NCI-H2196 (cell line): ENCODE results near the gene TOX4.
"Not testable (repeated sequence)": the region's sequence is repeated elsewhere in the genome, so short reads cannot be mapped to it uniquely, and the experiment has no call there.

ENCODE experiments used
- DNase-seq: peaks from one replicate; lab custom pipeline; 2025; ENCODE audit not compliant: unreplicated experiment; lab: John Stamatoyannopoulos, UW

Gene TOX4

GRCh38 chr14:21476925-21477681, at the start of gene TOX4, which contains the start of gene RAB2B:
Gene TOX4 (plus strand): TSS chr14:21477195. CDS start chr14:21477279, 84 bp downstream.
Gene RAB2B (minus strand): TSS chr14:21476959. CDS start chr14:21476872, 87 bp downstream.
- DNase-seq: peak; percentile 95

GRCh38 chr14:21428930-21429329, 48.1 kb upstream of the TOX4 start:
- DNase-seq: peak; percentile 87

- DNase-seq: no peak
These were observed 45.9 kb upstream of the TOX4 start for GRCh38 chr14:21431126-21431525.

GRCh38 chr14:21436567-21437062, 40.4 kb upstream of the TOX4 start:
- DNase-seq: no peak

GRCh38 chr14:21437063-21437901, 39.7 kb upstream of the TOX4 start:
- DNase-seq: peak; percentile 99

GRCh38 chr14:21440859-21441258, 36.1 kb upstream of the TOX4 start:
- no peak for DNase-seq

- DNase-seq: not testable (repeated sequence)
These were observed 34.3 kb upstream of the TOX4 start for GRCh38 chr14:21442657-21443056.

GRCh38 chr14:21449899-21450216, 27.1 kb upstream of the TOX4 start:
- DNase-seq: no peak

GRCh38 chr14:21454843-21455544, 22.0 kb upstream of the TOX4 start:
- no peak for DNase-seq

GRCh38 chr14:21455592-21455911, 21.4 kb upstream of the TOX4 start:
- no peak for DNase-seq

- DNase-seq: peak; percentile 99
These were observed 20.9 kb upstream of the TOX4 start, which contains the start of gene CHD8 for GRCh38 chr14:21455912-21456667. Gene CHD8 (minus strand): TSS chr14:21456123. CDS start chr14:21431643, 24,480 bp downstream.

- no peak for DNase-seq
These were observed 9.4 kb upstream of the TOX4 start for GRCh38 chr14:21467616-21468015.

GRCh38 chr14:21475767-21476522, 1.1 kb upstream of the TOX4 start:
- DNase-seq: no peak

- DNase-seq: peak; percentile 88
These were observed 471 bp upstream of the TOX4 start for GRCh38 chr14:21476523-21476924.

GRCh38 chr14:21486640-21487087, 9.7 kb downstream of the TOX4 start:
- no peak for DNase-seq

- DNase-seq: no peak
These were observed 18.1 kb downstream of the TOX4 start for GRCh38 chr14:21494902-21495762.

GRCh38 chr14:21496453-21496852, 19.5 kb downstream of the TOX4 start:
- DNase-seq: peak; percentile 40

- DNase-seq: peak; percentile 60
These were observed 21.8 kb downstream of the TOX4 start for GRCh38 chr14:21498540-21499526.
